Neural crest cell (in vitro differentiated cells): ENCODE results near the gene FMN1. TPM values are rescaled to one million over a fixed set of nuclear protein-coding genes. Genes with fewer than 3 reads are reported as not detected.

Experiments
- DNase-seq: peaks from one replicate; pipeline ENCODE4 v3.0.0; 2021; ENCODE audit warnings: low read depth, mixed read lengths, low spot score
- H3K27ac Mint-ChIP-seq: one replicate; pipeline ENCODE4 v1.8.0; 2021; ENCODE audit warnings: mild to moderate bottlenecking, mixed read lengths; ENCODE audit not compliant: unreplicated experiment
- H3K27me3 Mint-ChIP-seq: 2 replicates; pipeline ENCODE4 v1.8.0; 2021; ENCODE audit warnings: low read depth, mild to moderate bottlenecking, mixed read lengths
- H3K36me3 Mint-ChIP-seq: 2 replicates; pipeline ENCODE4 v1.8.0; 2021; ENCODE audit warnings: low read depth, mild to moderate bottlenecking, mixed read lengths
- H3K4me1 Mint-ChIP-seq: 2 replicates; pipeline ENCODE4 v1.8.0; 2021; ENCODE audit warnings: mixed read lengths
- H3K4me3 Mint-ChIP-seq: one replicate; pipeline ENCODE4 v1.8.0; 2021; ENCODE audit warnings: mild to moderate bottlenecking, mixed read lengths
- H3K9me3 Mint-ChIP-seq: 2 replicates; pipeline ENCODE4 v1.8.0; 2021; ENCODE audit warnings: mixed read lengths
- CTCF ChIP-seq: fragments of 200-600 bp; sonication (generic); conservative IDR thresholded peaks from 2 replicates; pipeline ENCODE4 v1.5.0; 2021; ENCODE audit warnings: antibody characterized with exemption, mild to moderate bottlenecking
- total RNA-seq: library from RNA; stranded (reverse); gene quantifications from 2 replicates; pipeline ENCODE4 v1.2.1, GENCODE V29; 2021

FMN1 gene
- total RNA-seq, 1 donor from 2014 or later = 0.70 TPM

- no peak for TF ChIP-seq CTCF
- Mint-ChIP-seq H3K9me3 (no peaks in the 10 kb centered on the region), H3K4me1 (peaks cover 4% of the 10 kb centered on the region), H3K4me3 (no peak overlapping the region), H3K36me3 (no peaks in the 10 kb centered on the region), H3K27ac (no peak overlapping the region), H3K27me3 (no peaks in the 10 kb centered on the region)
- no peak for DNase-seq
Measured at GRCh38 chr15:33131552-33132232, 62.8 kb downstream of the FMN1 start.

- H3K36me3 Mint-ChIP-seq = no peaks in the 10 kb centered on the region
- no peaks in the 10 kb centered on the region for H3K27me3 Mint-ChIP-seq
- H3K4me1 Mint-ChIP-seq = no peaks in the 10 kb centered on the region
- no peaks in the 10 kb centered on the region for H3K9me3 Mint-ChIP-seq
- TF ChIP-seq CTCF = no peak
- no peak overlapping the region for H3K27ac Mint-ChIP-seq
- no peak overlapping the region for H3K4me3 Mint-ChIP-seq
- no peak for DNase-seq
Measured at GRCh38 chr15:33126559-33127290, 67.8 kb downstream of the FMN1 start.

- Mint-ChIP-seq H3K27me3 (no peaks in the 10 kb centered on the region), H3K27ac (no peak overlapping the region), H3K4me3 (no peak overlapping the region), H3K9me3 (no peaks in the 10 kb centered on the region), H3K4me1 (no peaks in the 10 kb centered on the region), H3K36me3 (no peaks in the 10 kb centered on the region)
- DNase-seq = no peak
- TF ChIP-seq CTCF = no peak
Measured at GRCh38 chr15:33125894-33126537, 68.5 kb downstream of the FMN1 start.

GRCh38 chr15:33124811-33125210 lies 69.7 kb downstream of the FMN1 start:
- no peaks in the 10 kb centered on the region for H3K27me3 Mint-ChIP-seq
- DNase-seq = no peak
- H3K36me3 Mint-ChIP-seq = no peaks in the 10 kb centered on the region
- H3K4me3 Mint-ChIP-seq = no peak overlapping the region
- TF ChIP-seq CTCF = no peak
- no peak overlapping the region for H3K27ac Mint-ChIP-seq
- H3K4me1 Mint-ChIP-seq = no peaks in the 10 kb centered on the region
- H3K9me3 Mint-ChIP-seq = no peaks in the 10 kb centered on the region

GRCh38 chr15:33124279-33124678 lies 70.2 kb downstream of the FMN1 start:
- H3K4me3 Mint-ChIP-seq = no peak overlapping the region
- TF ChIP-seq CTCF = no peak
- H3K36me3 Mint-ChIP-seq = no peaks in the 10 kb centered on the region
- no peak overlapping the region for H3K27ac Mint-ChIP-seq
- H3K27me3 Mint-ChIP-seq = no peaks in the 10 kb centered on the region
- no peaks in the 10 kb centered on the region for H3K4me1 Mint-ChIP-seq
- no peak for DNase-seq
- H3K9me3 Mint-ChIP-seq = no peaks in the 10 kb centered on the region
